HepG2 (cell line): ENCODE measurements around the gene TXNRD2. TPM values are rescaled to one million over a fixed set of nuclear protein-coding genes. Genes with fewer than 3 reads are reported as not detected.

Source experiments
- CENPX ChIP-seq: sonication (generic); formaldehyde crosslinking; IDR thresholded peaks from 2 replicates; pipeline ENCODE4 v1.9.0; 2021; ENCODE audit warnings: mild to moderate bottlenecking, missing genetic modification reagents, moderate library complexity
- CHD2 ChIP-seq: IDR thresholded peaks from 2 replicates; pipeline ENCODE4 v1.6.1; 2011; ENCODE audit warnings: low read depth, low read length, improper control_type of control experiment
- CREB1 ChIP-seq, 2 experiments: fragments of 450-650 bp in 1 of 2; IDR thresholded peaks; 2 replicates each; pipeline ENCODE4 v1.6.1; 2016 to 2017; ENCODE audit warnings: control low read depth in 1 of 2, mild to moderate bottlenecking in 1 of 2, missing compliant biosample characterization in 1 of 2, missing genetic modification characterization in 1 of 2
- ETV5 ChIP-seq: IDR thresholded peaks from 2 replicates; pipeline ENCODE4 v1.6.1; 2018; ENCODE audit warnings: missing biosample characterization, missing genetic modification reagents, inconsistent platforms, borderline replicate concordance
- FUBP1 ChIP-seq: sonication (generic); formaldehyde crosslinking; IDR thresholded peaks from 2 replicates; pipeline ENCODE4 v1.5.1; 2020; ENCODE audit warnings: missing genetic modification reagents, mild to moderate bottlenecking, borderline replicate concordance
- HDAC1 ChIP-seq: sonication (generic); formaldehyde crosslinking; IDR thresholded peaks from 2 replicates; pipeline ENCODE4 v1.5.1; 2020; ENCODE audit warnings: mild to moderate bottlenecking, missing genetic modification reagents
- KDM5A ChIP-seq: fragments of 200-600 bp; sonication (generic); IDR thresholded peaks from 2 replicates; pipeline ENCODE4 v1.7.0; 2018; ENCODE audit warnings: antibody characterized with exemption, mild to moderate bottlenecking, low read length, borderline replicate concordance
- MTA1 ChIP-seq: sonication (generic); formaldehyde crosslinking; IDR thresholded peaks from 2 replicates; pipeline ENCODE4 v1.4.0; 2020; ENCODE audit warnings: missing genetic modification reagents, mild to moderate bottlenecking, borderline replicate concordance
- PAWR ChIP-seq: sonication (generic); formaldehyde crosslinking; IDR thresholded peaks from 2 replicates; pipeline ENCODE4 v1.4.0; 2020; ENCODE audit warnings: missing genetic modification reagents, mild to moderate bottlenecking, borderline replicate concordance
- PRMT3 ChIP-seq: sonication (generic); formaldehyde crosslinking; IDR thresholded peaks from 2 replicates; pipeline ENCODE4 v1.8.1; 2022; ENCODE audit warnings: low read depth, mild to moderate bottlenecking, moderate library complexity, missing genetic modification reagents, borderline replicate concordance
- RNF2 ChIP-seq: fragments of 450-650 bp; conservative IDR thresholded peaks from 2 replicates; pipeline ENCODE4 v1.6.1; 2016; ENCODE audit warnings: low read depth
- RNF219 ChIP-seq: sonication (generic); formaldehyde crosslinking; IDR thresholded peaks from 2 replicates; pipeline ENCODE4 v1.5.0; 2020; ENCODE audit warnings: mild to moderate bottlenecking, missing genetic modification reagents
- RORA ChIP-seq: sonication (generic); formaldehyde crosslinking; IDR thresholded peaks from 2 replicates; pipeline ENCODE4 v1.5.0; 2020; ENCODE audit warnings: mild to moderate bottlenecking, missing genetic modification reagents, moderate library complexity
- TOPORS ChIP-seq: sonication (generic); formaldehyde crosslinking; IDR thresholded peaks from 2 replicates; pipeline ENCODE4 v1.8.0; 2023; ENCODE audit warnings: mild to moderate bottlenecking, missing genetic modification reagents
- TP53 ChIP-seq: sonication (generic); formaldehyde crosslinking; conservative IDR thresholded peaks from 2 replicates; pipeline ENCODE4 v1.4.0; 2020; ENCODE audit warnings: missing genetic modification reagents
- ZBTB1 ChIP-seq: sonication (generic); formaldehyde crosslinking; IDR thresholded peaks from 2 replicates; pipeline ENCODE4 v1.4.0; 2020; ENCODE audit warnings: missing genetic modification reagents, borderline replicate concordance
- ZNF205 ChIP-seq: IDR thresholded peaks from 2 replicates; pipeline ENCODE4 v1.6.1; 2018; ENCODE audit warnings: missing biosample characterization, missing genetic modification reagents
- ZNF224 ChIP-seq: sonication (generic); formaldehyde crosslinking; IDR thresholded peaks from 2 replicates; pipeline ENCODE4 v1.5.0; 2020; ENCODE audit warnings: mild to moderate bottlenecking, missing genetic modification reagents
- polyA plus RNA-seq, 8 experiments: library from polyadenylated mRNA; depleted of rRNA in 3 of 8; stranded (reverse) in 7 of 8; unstranded in 1 of 8; fragments of >200 nt; fragmentation: Illumina TruSeq in 4 of 8; extraction: Trizol in 4 of 8; gene quantifications; 2 replicates each; pipeline versions ENCODE4 v1.2.1 to v1.2.3, GENCODE V29; 2011 to 2016; ENCODE audit warnings: low read depth in 4 of 8, missing spikeins in 1 of 8, mixed read lengths in 1 of 8; ENCODE audit not compliant: insufficient read depth in 1 of 8
- total RNA-seq, 5 experiments: library from RNA; depleted of rRNA; stranded (reverse); fragments of >200 nt; fragmentation: Illumina TruSeq; extraction: Trizol; gene quantifications; 2 replicates each; pipeline ENCODE4 v1.2.3, GENCODE V29; 2016; ENCODE audit warnings: low read depth in 1 of 5
- TF ChIP-seq, protein P1 (sequence below), 2 experiments: sonication (generic) in 1 of 2; formaldehyde crosslinking in 1 of 2; IDR thresholded peaks; 2 replicates each; pipeline versions ENCODE4 v1.5.1 to v1.6.1; 2011 to 2020; ENCODE audit warnings: borderline replicate concordance in 1 of 2, low read depth in 1 of 2, low read length in 1 of 2, mild to moderate bottlenecking in 1 of 2, missing genetic modification reagents in 1 of 2, moderate library complexity in 1 of 2
- TF ChIP-seq, protein P2 (sequence below): sonication (generic); formaldehyde crosslinking; IDR thresholded peaks from 2 replicates; pipeline ENCODE4 v1.5.1; 2020; ENCODE audit warnings: missing genetic modification reagents, mild to moderate bottlenecking, borderline replicate concordance

The TXNRD2 gene
- total and polyA plus RNA-seq, 2 of the 13 experiments (the other 11 are each of a cell fraction or from before 2014, with no cell fraction given) = 17.5 to 18.6 TPM

DNA sequence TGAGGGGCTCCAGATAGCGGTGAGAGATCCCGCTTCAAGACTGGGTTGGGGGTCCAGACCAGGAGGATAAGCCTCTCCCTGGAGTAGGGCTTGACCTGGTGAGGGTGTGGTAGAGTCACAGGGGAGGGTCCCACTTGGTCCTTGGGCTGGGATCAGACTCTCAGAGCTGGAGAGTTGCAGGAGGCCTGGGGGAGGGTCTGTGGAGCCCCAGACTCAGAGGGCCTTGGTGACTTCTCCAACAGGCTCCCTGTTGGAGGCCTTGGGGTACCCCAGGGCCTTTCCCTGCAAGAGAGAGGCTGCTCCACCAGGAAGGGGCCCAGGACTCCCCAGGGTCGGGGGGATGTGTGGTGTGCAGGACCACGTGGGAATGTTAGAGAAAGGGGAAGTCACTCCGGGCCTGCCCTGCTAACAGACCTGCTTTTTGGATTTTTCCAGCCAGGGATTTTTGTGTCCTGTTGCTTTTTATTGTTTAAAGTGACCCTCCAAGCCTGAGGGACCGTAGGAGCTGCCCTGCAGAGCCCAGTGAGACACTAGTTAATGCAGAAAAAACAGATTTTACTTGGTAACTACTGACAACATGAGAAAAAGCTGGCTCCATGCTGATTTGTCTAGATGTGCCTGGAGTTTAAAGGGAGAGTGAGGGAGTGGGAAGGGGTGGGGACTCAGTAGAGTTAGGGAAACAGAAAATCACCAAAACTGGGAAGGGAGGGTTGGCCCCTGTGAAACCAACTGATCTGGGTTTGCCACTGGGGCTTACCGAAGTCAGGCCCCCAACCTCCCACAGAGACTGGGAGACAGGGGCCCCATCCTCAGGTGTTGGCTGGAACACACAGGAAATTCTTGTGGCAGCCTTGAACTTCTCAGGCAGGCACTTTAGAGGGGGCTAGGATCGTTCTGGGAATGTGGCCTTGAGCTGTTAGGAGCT is 801 bp upstream of the TXNRD2 start (continued):
- TF ChIP-seq, protein P1, sequence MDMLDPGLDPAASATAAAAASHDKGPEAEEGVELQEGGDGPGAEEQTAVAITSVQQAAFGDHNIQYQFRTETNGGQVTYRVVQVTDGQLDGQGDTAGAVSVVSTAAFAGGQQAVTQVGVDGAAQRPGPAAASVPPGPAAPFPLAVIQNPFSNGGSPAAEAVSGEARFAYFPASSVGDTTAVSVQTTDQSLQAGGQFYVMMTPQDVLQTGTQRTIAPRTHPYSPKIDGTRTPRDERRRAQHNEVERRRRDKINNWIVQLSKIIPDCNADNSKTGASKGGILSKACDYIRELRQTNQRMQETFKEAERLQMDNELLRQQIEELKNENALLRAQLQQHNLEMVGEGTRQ (IDR thresholded peaks at IDR 0.05; ENCODE audit: low read depth, low read length) = no peak
- TF ChIP-seq, protein P1 (CRISPR knock-in tag; IDR thresholded peaks at IDR 0.05; ENCODE audit: borderline replicate concordance) = 0 out of 2 replicates have a peak, but pooled peaks have one; percentile 19
- TF ChIP-seq ZBTB1 (no peak), RNF219 (CRISPR knock-in tag) (no peak; the same call in 1 of the 2 replicates), MTA1 (no peak), CREB1 (IDR thresholded peaks at IDR 0.05) (no peak), CREB1 (CRISPR knock-in tag; IDR thresholded peaks at IDR 0.05) (no peak), TP53 (CRISPR knock-in tag) (no peak), ZNF205 (no peak), CENPX (CRISPR knock-in tag) (no peak), KDM5A (0 out of 2 replicates have a peak, but pooled peaks have one; percentile 11), RORA (CRISPR knock-in tag) (no peak), RNF2 (no peak), TOPORS (CRISPR knock-in tag) (no peak), FUBP1 (CRISPR knock-in tag) (no peak), ZNF224 (CRISPR knock-in tag) (no peak), PRMT3 (CRISPR knock-in tag) (no peak), PAWR (CRISPR knock-in tag) (no peak), ETV5 (CRISPR knock-in tag) (no peak; the same call in 1 of the 2 replicates), HDAC1 (CRISPR knock-in tag) (peak; percentile 40; the same call in 1 of the 2 replicates), CHD2 (no peak)
- TF ChIP-seq, protein P2, sequence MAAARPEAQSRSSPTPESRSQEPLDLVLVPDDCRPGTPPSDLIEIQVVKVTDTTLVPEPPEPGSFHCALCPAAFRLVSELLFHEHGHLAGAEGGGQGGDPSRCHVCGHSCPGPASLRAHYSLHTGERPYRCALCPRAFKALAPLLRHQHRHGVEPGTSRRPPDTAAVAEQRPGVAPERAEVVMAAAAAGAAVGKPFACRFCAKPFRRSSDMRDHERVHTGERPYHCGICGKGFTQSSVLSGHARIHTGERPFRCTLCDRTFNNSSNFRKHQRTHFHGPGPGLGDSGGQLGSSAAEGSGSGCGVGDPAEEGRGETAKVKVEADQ (CRISPR knock-in tag) = no peak
